GM18507 (cell line): ENCODE measurements around the gene KCTD7.
A peak's percentile ranks its signal among the peaks of the same experiment; 100 is the strongest.
"Not testable (repeated sequence)": the region's sequence is repeated elsewhere in the genome, so short reads cannot be mapped to it uniquely, and the experiment has no call there.

ENCODE experiments used
- DNase-seq: peaks from one replicate; pipeline ENCODE4 v3.0.0; 2011; ENCODE audit warnings: low read depth; ENCODE audit not compliant: insufficient read length; ENCODE audit errors: extremely low spot score
- FAIRE-seq: peaks from 2 replicates; lab custom pipeline; 2011; peaks lifted over from hg19 to GRCh38; lab: Jason Lieb, UNC

The KCTD7 gene

GRCh38 chr7:66609176-66609575 lies 19.5 kb upstream of the KCTD7 start:
- FAIRE-seq (no peak), DNase-seq (no peak)

GRCh38 chr7:66614596-66614995 lies 14.1 kb upstream of the KCTD7 start:
- not testable (repeated sequence) for FAIRE-seq, DNase-seq

GRCh38 chr7:66615699-66616098 lies 13.0 kb upstream of the KCTD7 start:
- FAIRE-seq: no peak
- DNase-seq: no peak

- FAIRE-seq: no peak
- no peak for DNase-seq
Observed at GRCh38 chr7:66617295-66617694, 11.4 kb upstream of the KCTD7 start.

- DNase-seq, FAIRE-seq: not testable (repeated sequence)
Observed at GRCh38 chr7:66619341-66619948, 9.2 kb upstream of the KCTD7 start.

GRCh38 chr7:66626331-66626934 lies 2.2 kb upstream of the KCTD7 start:
- FAIRE-seq: no peak
- no peak for DNase-seq

GRCh38 chr7:66627151-66627681 lies 1.5 kb upstream of the KCTD7 start:
- FAIRE-seq: no peak
- no peak for DNase-seq

GRCh38 chr7:66627881-66628360 lies 760 bp upstream of the KCTD7 start:
- FAIRE-seq (no peak), DNase-seq (no peak)

GRCh38 chr7:66629222-66630062 lies 761 bp downstream of the KCTD7 start:
- FAIRE-seq (no peak), DNase-seq (no peak)

- no peak for DNase-seq
- FAIRE-seq: no peak
Observed at GRCh38 chr7:66630531-66630930, 1.9 kb downstream of the KCTD7 start.

- DNase-seq (no peak), FAIRE-seq (no peak)
Observed at GRCh38 chr7:66631471-66631870, 2.8 kb downstream of the KCTD7 start.

GRCh38 chr7:66634816-66635215 lies 6.1 kb downstream of the KCTD7 start:
- FAIRE-seq (peak; percentile 12), DNase-seq (no peak)

GRCh38 chr7:66635322-66635981 lies 6.8 kb downstream of the KCTD7 start:
- FAIRE-seq, DNase-seq: not testable (repeated sequence)

- DNase-seq, FAIRE-seq: not testable (repeated sequence)
Observed at GRCh38 chr7:66635982-66636546, 7.4 kb downstream of the KCTD7 start.

- FAIRE-seq (no peak), DNase-seq (no peak)
Observed at GRCh38 chr7:66638309-66639099, 9.8 kb downstream of the KCTD7 start.

- no peak for DNase-seq
- FAIRE-seq: no peak
Observed at GRCh38 chr7:66639773-66640172, 11.1 kb downstream of the KCTD7 start.

- no peak for DNase-seq
- no peak for FAIRE-seq
Observed at GRCh38 chr7:66640802-66641525, 12.3 kb downstream of the KCTD7 start.

- DNase-seq: no peak
- no peak for FAIRE-seq
Observed at GRCh38 chr7:66641526-66641871, 12.8 kb downstream of the KCTD7 start.
